Breast epithelium (tissue), 4 donors: ENCODE results near the gene VPS18. TPM values are rescaled to one million over a fixed set of nuclear protein-coding genes. Genes with fewer than 3 reads are reported as not detected.

Experiments used
- DNase-seq, 2 donors: peaks; one replicate each; pipeline ENCODE4 v3.0.0-alpha.2; 2019; ENCODE audit warnings: low spot score in 2 of 2
- H3K27ac ChIP-seq, 2 donors: fragments of 200-600 bp; sonication (generic) in 1 of 2; one replicate each; pipeline ENCODE4 v1.5.1; 2016 to 2019; ENCODE audit warnings: mild to moderate bottlenecking in 1 of 2
- H3K27me3 ChIP-seq, 2 donors: fragments of 200-600 bp; sonication (generic) in 1 of 2; one replicate each; pipeline versions ENCODE4 v1.5.1 to v1.6.0; 2017 to 2019; ENCODE audit warnings: control low read depth in 1 of 2, mild to moderate bottlenecking in 1 of 2
- H3K36me3 ChIP-seq: fragments of 200-600 bp; one replicate; pipeline ENCODE4 v1.5.1; 2019
- H3K4me1 ChIP-seq, 2 donors: fragments of 200-600 bp; sonication (generic); one replicate each; pipeline ENCODE4 v1.5.1; 2016 to 2019; ENCODE audit warnings: control low read depth in 1 of 2
- H3K4me3 ChIP-seq, 3 donors: fragments of 200-600 bp; sonication (generic); 1 replicate in 2 of 3; 2 replicates in 1 of 3; pipeline ENCODE4 v1.5.1; 2016 to 2019; ENCODE audit warnings: mild to moderate bottlenecking in 3 of 3, moderate library complexity in 2 of 3
- H3K9me3 ChIP-seq, 2 donors: fragments of 200-600 bp; sonication (generic) in 1 of 2; one replicate each; pipeline ENCODE4 v1.5.1; 2016 to 2019; ENCODE audit warnings: control low read depth in 1 of 2
- CTCF ChIP-seq, 3 donors: fragments of 450-650 bp; IDR thresholded peaks; one replicate each; pipeline ENCODE4 v1.5.1; 2016 to 2017; ENCODE audit warnings: antibody characterized with exemption in 3 of 3, mild to moderate bottlenecking in 3 of 3, moderate library complexity in 3 of 3
- POLR2A ChIP-seq: fragments of 450-650 bp; IDR thresholded peaks from one replicate; pipeline ENCODE4 v1.6.1; 2016; ENCODE audit warnings: antibody characterized with exemption, mild to moderate bottlenecking, moderate library complexity
- POLR2AphosphoS5 ChIP-seq, 3 donors: sonication (generic); formaldehyde crosslinking; IDR thresholded peaks; one replicate each; pipeline ENCODE4 v1.6.1; 2017; ENCODE audit warnings: antibody characterized with exemption in 3 of 3
- intact Hi-C: fragments of 100-400 bp; cut with DNase I; formaldehyde crosslinking; loops from one replicate; pipeline ENCODE4 v1.15.1; 2023; ENCODE audit warnings: low total_unique reads
- total RNA-seq, 3 donors: library from RNA; depleted of rRNA; stranded (reverse); fragments of >200 nt; gene quantifications; one replicate each; pipeline ENCODE4 v1.1.0, GENCODE V29; 2016

The VPS18 gene
- total RNA-seq, 3 donors from 2014 or later = 23.2 to 25.0 (median 23.9) TPM

GRCh38 chr15:40932649-40933516 is 38.6 kb downstream of the VPS18 start:
- Histone ChIP-seq H3K4me1 (peaks cover 10 to 22% of the 10 kb centered on the region in 2 donors), H3K27me3 (peaks cover 5 to 42% of the 10 kb centered on the region in 2 donors), H3K36me3 (no peaks in the 10 kb centered on the region), H3K27ac (no peak overlapping the region), H3K4me3 (peak overlapping the region in 1 of 3 donors; percentile 60), H3K9me3 (no peaks in the 10 kb centered on the region)
- DNase-seq = no peak
- intact Hi-C loops = no loop called here
- TF ChIP-seq CTCF (IDR thresholded peaks at IDR 0.05) = no peak
- TF ChIP-seq POLR2A = no peak
- no peak for TF ChIP-seq POLR2AphosphoS5 (IDR thresholded peaks at IDR 0.05)

GRCh38 chr15:40933517-40933902 is 39.3 kb downstream of the VPS18 start:
- Histone ChIP-seq H3K4me1 (peaks cover 6 to 19% of the 10 kb centered on the region in 2 donors), H3K27ac (no peak overlapping the region), H3K36me3 (no peaks in the 10 kb centered on the region), H3K9me3 (no peaks in the 10 kb centered on the region), H3K27me3 (peaks cover 0 to 36% of the 10 kb centered on the region in 2 donors), H3K4me3 (no peak overlapping the region)
- no peak for DNase-seq
- TF ChIP-seq POLR2A (no peak), CTCF (IDR thresholded peaks at IDR 0.05) (no peak), POLR2AphosphoS5 (IDR thresholded peaks at IDR 0.05) (no peak)
- intact Hi-C loops = no loop called here

GRCh38 chr15:40934457-40934856 is 40.2 kb downstream of the VPS18 start:
- H3K27ac ChIP-seq = no peak overlapping the region
- H3K4me3 ChIP-seq = no peak overlapping the region
- H3K9me3 ChIP-seq = no peaks in the 10 kb centered on the region
- intact Hi-C loops = loop anchor here (1.0 kb wide), 1 partner anchor 28 kb away; no protein-coding TSS in a partner anchor
- peaks cover 0 to 10% of the 10 kb centered on the region in 2 donors for H3K4me1 ChIP-seq
- TF ChIP-seq POLR2AphosphoS5 (IDR thresholded peaks at IDR 0.05) = no peak
- TF ChIP-seq POLR2A = no peak
- no peak for TF ChIP-seq CTCF (IDR thresholded peaks at IDR 0.05)
- DNase-seq = no peak
- H3K27me3 ChIP-seq = peaks cover 0 to 33% of the 10 kb centered on the region in 2 donors
- H3K36me3 ChIP-seq = no peaks in the 10 kb centered on the region

- DNase-seq = no peak
- intact Hi-C loops = no loop called here
- Histone ChIP-seq H3K9me3 (no peaks in the 10 kb centered on the region), H3K4me1 (peaks cover 0 to 5% of the 10 kb centered on the region in 2 donors), H3K27ac (peak overlapping the region in 1 of 2 donors; percentile 25), H3K4me3 (peak overlapping the region in 1 of 3 donors; percentile 19), H3K27me3 (peaks cover 0 to 17% of the 10 kb centered on the region in 2 donors), H3K36me3 (no peaks in the 10 kb centered on the region)
- TF ChIP-seq POLR2AphosphoS5 (IDR thresholded peaks at IDR 0.05) = no peak
- no peak for TF ChIP-seq POLR2A
- no peak for TF ChIP-seq CTCF (IDR thresholded peaks at IDR 0.05)
Measured at GRCh38 chr15:40936234-40936708, 42.0 kb downstream of the VPS18 start.
